GM19397 (cell line): ENCODE data around the gene ABAT.

ENCODE experiments used
- ATAC-seq: cut with Tn5 transposase; IDR thresholded peaks from one replicate; pipeline ENCODE4 v1.9.1; 2021; ENCODE audit warnings: mild to moderate bottlenecking, moderate library complexity; ENCODE audit not compliant: unreplicated experiment

ABAT gene

DNA sequence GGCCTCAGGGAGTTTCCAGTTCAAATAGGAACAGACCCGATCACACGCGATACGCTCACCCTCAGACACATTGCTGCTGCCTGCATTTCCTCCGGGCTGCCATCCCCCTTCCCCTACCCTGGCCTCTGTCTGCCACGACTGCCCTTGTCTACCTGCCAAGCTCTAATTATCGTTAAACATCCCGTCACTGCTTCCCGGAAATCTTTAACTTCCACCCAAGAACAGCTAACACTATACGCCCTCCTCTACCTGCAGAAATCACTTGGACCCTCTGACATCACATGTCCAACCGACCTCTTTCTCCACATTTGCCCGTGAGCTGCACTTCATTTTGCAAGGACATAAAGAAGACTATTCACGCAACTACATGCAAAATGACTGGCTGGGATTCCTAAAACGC lies 40.4 kb downstream of the ABAT start:
- ATAC-seq: no peak

DNA sequence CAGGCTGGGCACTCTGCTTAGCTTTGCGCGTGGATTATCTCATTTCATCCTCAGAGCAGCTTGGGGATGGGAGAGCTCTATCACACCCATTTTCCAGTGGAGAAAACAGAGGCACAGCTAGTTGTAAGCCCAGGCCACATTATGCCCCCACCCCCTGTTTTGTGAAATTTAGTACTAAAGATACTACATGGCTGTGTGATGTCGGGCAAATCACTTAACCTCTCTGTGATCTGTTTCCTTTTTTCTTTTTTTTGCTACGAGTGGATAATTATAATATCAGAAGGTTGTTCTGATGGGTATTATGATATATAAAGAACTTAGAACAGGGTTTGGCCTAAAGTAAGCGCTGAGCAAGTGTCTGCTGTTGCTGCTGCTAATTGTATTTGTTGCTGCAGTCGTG lies 41.6 kb downstream of the ABAT start:
- no peak for ATAC-seq

DNA sequence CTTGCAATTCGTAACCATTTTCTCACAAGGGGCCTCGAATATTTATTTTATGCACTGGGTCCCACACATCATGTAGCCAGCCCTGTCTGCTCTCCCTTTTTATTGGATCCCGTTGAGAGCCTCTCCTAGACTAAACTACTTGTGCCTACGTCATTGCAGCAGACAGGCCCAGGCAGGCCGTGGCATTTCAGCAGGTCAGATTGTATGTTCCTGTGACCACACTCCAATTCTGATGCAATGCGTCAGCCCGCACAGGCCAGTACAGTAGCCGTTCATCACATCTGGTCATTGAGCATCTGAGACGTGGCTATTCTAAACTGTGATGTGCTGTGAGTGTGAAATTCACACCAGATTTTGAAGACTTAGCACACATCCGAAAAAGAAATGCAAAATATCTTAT lies 42.2 kb downstream of the ABAT start:
- no peak for ATAC-seq

DNA sequence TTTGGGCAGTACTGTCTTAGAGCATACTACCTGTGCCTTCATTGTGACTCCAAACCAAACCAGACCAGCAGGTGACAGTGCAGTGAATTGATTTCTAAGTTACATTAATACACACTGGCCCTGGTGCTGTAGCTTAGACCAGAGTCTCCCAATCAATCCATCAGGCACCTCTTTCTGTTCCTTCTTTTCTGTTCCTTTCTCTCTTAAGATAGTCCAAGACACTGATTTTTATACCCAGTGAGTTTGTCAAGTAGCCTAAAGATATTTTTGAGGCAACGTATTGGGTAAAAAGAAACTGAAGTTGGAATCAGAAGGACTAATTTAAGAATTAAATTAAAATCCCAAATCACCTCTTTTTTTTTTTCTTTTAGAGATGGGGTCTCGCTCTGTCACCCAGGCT lies 43.1 kb downstream of the ABAT start:
- no peak for ATAC-seq

DNA sequence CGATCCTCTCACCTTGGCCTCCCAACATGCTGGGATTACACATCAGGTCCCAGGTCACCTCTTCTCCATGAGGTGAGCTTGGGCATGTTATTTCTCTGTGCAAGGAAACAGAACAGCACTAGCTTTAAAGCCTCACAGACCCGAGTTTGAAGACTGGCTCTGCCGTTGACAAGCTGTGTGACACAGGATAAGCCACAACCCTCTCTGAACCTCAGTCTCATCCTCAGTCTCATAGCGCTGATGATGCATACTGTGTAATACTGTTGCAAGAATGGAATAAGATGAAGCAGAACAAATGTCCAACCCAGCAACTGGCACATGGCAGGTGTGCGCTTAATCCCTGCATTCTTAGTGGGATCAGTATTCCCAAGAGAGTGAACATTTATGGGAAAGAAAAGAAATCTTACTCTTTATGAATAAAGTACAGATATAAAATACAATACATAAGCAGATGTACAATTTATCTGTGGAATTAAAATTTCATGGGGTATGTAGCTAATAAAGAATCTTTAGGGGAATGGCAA lies 43.5 kb downstream of the ABAT start:
- ATAC-seq: no peak

DNA sequence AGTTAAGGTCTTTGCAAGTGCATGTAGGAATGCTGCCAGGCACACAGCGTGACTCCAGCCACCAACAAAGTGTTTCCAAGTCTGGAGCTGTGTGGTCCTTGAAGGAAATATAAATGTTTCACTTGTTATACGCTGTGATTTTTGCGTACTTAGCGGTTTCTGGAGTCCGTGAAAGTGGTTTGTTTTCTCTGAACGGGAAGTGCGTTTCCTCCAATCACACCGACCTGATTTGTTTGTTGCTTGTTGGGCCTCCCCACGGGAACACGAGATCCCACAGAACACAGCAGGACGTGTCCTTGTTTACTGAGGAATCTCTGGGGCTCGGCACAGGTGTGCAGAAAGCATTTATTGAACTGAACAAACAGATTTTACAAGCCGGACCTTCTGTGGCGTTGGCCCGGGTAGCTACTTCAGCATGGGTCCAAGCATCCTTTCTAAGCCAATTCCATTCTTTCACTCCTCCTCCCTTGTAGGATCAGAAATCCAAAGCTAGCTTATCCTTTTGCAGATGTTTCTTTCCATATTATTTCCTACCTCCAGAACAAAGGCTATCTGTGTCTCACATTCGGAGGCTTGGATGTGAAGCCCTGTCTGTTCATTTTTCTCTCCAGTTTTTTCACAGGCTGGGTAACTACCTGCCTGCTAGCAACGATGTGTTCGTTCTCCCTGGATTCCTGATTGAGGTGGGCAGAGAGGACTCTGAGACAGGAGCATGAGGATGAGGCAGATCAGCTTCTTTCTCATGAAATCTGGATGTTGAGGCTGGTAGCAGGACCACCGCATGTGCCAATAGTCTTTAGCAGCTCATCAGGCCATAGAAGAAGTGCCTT lies 44.6 kb downstream of the ABAT start:
- no peak for ATAC-seq

DNA sequence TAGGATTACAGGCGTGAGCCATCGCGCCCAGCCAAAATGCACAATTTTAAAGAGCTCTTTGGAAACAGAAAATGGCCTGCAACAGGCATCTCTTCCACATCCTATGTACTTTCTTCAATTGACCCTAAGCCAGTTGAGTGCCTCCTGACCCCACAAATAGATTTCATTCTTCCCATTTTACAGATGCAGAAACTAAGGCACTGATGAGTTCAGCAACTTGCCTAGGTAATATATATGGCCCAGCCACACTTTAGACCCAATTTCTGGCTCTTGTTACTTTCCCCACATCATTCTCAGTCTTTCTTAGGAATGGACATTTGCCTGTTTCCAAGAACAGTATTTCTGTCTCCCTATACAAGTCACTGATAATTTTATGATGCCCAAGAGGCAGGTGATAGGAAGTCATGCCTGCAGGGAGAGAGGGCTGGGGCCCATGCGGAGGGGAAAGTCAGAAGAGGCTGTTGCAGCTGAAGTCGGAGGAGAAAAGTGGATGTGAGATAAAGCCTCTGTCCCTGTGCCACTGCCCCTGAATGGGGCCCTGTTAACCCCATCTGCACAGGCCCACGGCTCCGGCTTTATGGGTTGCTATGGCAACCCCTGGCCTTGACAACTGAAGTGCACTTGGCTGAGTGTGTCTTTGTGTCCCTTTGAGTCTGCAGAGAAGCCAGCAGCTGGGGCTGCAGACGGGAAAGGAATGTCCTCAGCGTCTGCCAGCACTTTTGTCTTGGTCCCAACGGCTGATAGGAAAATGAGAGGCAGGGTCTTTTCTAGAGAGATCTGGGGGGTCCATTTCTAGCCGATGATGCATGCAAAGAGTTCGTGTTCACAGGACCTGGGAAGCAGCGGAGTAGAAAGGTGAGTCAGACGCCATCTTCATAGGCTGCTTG lies 45.9 kb downstream of the ABAT start:
- ATAC-seq: no peak

DNA sequence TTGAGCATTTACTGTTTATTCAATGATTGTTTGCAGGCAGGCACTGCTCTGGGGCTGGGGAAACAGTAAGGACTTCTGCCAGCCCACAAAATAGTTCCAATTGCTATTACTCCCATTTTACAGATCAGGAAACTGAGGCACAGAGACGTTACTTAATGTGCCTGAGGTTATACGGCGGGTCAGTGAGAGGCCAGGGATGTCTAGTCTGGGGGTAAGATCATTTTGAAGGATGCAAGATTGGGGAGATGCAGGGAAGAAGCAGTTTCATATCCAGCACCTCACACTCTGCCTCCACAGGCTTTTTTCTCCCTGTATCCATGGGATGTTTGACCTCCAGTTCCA lies 46.5 kb downstream of the ABAT start:
- no peak for ATAC-seq

DNA sequence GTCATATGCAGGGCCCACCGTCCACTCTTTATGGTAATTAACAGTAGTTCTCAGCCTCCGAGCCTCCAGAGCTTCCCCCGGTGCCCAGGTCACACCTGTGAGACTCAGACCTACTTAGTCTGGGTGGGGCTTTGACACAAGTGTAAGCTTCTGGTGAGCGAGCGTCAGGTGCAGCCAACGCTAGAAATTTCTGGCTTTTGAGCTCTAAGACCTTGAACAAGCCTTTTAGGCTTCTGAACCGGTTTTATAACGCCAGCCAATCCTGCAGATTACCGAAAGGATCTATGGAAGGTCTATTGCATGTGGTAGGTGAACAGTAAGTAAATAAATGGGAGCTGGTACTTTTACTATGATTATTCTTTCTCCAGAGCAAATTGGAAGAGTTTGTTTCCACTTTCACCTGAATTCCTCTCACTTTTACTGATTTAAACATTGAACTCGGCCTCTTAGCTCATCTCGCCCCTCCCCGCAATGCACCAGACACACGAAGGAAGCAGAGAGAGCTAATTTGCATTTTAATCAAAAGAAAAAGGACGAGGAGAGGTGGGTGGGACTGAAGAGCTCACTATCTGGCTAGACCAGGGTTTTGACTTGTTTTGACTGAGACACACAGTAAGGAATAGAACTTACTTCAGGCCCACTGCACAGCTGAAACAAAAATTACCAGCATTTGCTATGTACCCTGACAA lies 47.1 kb downstream of the ABAT start:
- no peak for ATAC-seq

DNA sequence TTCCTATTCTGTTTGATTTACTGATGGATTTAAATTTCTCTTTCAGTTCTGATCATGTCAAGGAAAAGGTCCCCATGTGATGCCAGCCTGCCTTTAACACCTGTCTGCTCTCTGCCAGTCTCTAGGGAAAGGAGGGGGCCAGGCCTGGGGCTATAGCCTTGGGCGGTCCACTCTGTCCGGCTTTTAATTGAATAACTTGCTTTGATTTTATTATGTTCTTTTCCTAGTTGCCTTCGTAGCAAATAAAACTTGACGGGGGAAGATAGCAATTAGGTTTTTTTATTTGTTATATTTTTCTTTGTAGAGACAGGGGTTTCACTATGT lies 47.6 kb downstream of the ABAT start:
- no peak for ATAC-seq

DNA sequence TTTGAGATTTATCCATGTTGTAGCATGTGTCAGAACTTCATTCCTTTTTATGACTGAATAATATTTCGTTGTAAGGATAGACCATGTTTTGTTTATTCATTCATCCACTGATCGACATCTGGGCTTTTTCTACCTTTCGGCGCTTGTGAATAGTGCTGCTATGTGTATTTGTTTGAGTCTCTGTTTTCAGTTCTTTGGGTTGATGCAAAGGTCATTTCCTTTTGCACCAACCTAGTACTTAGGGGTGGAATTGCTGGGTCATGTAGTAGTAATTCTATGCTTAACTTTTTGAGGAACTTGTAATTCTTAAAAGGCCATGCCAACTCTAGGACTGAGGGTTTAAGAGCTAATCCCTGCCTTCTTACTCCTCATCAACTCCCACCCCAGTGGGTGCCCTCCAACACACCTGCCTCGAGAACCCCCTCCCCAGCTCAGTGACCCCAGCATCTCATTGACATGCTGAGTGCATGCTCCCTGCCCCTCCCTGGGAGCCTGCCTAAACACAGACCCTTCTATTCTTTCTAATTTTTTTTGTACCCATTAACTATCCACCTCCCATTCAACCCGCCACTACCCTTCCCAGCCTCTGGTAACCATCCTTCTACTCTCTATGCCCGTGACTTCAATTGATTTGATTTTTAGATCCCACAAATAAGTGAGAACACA lies 51.2 kb downstream of the ABAT start:
- ATAC-seq: no peak

DNA sequence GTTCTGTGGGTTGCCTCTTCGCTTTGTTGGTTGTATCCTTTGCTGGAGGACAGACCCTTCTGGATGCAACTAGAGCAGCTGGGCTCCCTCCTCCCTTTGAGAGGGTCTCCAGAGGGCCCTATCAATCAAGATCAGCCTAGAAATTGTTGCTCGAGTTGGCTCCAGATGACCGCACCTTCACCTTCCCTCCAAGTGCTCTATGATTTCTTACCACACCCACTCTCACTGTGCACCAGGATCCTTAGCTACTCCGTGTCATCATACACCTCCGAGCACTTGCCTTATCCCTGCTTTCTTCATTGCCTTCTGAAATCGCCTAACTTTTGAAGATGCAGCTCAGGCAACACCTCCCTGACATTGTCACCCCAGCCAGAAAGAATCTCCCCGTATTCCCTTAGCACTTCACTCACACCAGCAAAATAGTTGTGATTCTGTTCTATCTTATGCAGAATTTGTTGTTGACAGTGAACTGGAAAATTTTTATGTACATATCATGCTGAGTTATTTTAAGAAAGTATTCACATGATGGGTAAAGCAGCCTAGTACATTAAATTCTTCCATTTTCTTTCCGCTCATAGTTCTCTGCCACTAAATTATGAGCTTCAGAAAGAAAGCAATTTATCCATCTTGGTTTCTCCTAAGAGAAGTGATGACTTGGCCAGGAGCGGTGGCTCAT lies 52.9 kb downstream of the ABAT start:
- ATAC-seq: no peak

DNA sequence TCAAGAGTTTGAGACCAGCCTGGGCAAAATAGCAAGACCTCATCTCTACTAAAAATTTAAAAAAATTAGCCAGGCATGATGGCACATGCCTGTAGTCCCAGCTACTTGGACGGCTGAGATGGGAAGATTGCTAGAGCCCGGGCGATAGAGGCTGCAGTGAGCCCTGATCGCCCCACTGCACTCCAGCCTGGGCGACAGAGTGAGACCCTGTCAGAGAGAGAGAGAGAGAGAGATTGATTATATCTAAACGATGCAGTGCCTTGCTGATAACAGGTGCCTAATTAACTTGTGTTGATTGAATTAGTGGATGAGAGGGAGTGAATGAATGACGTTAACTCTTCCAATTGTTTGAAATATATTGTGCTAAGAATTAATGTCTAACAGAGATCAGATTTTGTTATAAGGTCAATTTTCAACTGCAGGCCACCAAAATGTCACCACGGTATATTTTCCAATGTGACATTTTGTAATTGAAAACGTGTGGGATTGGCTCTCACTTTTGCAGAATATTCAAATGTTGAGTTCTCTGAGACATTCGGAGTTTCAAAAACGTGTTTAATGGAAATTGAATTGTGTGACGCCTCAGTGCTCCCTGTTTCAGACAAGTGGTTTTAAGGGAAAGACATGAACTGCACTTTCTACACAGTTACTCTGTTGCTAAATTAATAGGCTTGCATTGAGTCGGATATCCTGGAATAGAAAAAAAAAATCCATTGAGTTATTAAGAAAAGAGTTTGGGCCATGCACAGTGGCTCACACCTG lies 53.6 kb downstream of the ABAT start:
- no peak for ATAC-seq

DNA sequence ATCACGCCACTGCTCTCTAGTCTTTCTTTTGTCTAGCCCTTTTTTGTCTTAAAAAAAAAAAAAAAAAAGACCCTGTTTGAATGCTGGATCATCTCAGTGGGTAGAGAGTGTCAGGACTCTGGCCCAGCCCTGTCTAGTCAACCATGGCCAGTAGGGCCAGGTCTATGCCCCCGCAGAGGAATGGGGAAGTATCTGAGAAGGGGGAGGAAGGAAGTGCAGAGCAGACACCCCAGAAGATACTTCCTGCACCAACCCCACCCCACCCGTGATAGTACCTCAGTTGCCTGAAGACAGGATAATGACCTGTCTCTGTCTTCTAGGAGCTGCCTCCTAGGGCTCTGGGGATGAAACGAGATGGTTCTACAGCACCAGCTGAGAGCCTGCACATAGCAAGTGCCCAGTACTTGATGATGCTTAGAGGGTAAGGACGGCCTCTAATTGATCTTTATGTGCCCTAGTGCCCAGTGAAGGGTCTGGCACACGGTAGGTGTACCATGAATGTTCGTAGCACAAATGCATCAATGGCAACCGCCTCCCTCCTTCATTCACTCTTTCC lies 55.4 kb downstream of the ABAT start:
- no peak for ATAC-seq

DNA sequence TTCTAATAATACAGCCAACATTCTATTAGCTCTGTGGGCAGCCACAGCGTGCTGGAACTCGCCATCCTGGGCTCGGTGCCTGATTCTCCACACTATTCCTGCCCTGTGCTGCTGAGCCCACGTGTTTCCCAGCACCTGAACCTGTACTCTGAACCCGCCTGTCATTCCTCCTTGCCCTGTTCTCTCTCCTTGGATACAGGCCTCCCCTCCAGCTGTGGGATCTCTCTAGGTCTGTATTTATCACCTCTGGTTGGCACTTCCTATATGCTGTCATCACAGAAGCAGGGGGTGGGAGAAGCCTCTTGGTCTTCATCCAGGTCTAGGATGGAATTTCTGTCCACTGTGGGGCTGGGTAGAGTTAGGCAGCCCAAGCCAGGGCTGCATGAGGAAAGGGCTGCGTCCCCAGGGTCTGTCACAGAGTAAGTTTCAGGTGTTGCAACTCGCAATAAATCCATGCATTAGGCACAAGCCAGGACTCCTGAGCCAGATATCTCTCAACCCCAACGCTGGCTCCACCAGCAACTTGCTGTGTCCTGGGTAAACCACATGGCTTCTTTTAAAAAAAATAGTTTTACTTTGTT lies 56.0 kb downstream of the ABAT start:
- ATAC-seq: no peak

DNA sequence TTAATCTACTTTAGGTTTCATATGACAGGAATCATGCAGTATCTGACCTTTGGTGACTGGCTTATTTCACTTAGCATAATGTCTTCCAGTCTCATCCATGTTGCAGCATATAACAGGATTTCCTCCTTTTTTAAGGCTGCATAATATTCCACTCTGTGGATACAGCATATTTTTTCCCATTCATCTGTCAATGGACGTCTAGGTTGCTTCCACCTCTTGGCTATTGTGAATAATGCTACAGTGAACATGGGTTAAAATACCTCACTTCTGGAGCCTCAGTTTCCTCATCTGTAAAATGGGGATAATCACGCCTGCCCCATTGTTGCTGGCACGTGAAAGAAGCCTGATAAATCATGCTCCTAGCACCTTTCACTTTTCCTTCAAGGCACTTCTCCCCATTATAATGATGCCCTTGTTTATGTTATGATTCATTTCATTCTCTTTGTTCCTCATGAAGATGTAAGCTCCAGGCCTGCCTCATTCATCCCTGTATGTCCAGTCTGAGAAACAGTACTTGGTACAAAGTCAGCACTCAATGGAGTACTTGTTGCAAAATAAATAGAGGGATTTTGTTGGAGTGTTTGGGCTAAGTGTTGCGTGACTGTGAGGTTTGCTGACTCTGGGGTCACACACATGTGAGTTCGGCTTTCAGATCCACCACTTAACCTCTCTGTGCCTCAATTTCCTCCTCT lies 59.6 kb downstream of the ABAT start:
- ATAC-seq: no peak

DNA sequence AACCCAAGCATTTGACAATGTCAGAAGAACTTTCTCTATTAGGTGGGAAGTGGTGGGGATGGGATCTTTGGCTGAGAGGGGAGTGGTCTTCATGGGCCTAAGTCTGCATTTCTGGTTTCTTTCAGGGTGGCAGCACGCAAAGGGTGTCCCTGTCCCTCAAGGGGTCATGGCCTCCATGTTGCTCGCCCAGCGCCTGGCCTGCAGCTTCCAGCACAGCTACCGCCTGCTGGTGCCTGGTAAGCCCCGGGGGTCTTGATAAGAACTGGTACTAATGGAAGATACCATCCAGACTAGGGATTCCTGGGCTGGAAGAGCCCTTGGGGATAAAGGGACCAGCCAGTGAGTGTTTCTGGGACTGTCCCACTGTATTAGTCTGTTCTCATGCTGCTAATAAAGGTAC lies 61.2 kb downstream of the ABAT start:
- no peak for ATAC-seq

DNA sequence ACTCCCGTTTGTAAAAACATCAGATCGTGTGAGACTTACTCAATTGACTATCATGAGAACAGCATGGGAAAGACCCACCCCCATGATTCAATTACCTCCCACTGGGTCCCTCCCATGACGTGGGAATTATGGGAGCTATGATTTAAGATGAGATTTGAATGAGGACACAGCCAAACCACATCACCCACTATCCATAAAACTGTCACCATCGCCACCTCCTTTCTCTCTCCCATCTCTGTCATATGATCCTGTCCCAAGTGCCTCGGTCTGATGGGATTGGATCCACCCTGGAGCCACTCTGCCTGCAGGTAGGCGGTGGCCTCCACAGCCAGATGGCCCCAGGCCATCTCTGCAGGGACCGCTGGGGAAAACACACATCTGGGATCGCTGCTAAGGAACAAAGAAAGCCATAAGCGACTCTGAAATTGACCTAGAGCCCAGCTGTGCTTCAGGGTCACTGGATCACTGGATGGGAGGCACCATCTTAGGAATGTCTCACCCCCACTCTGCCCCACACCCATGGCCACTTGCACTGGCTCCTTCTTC lies 61.8 kb downstream of the ABAT start:
- ATAC-seq: no peak
